Adipose tissue (tissue), 3 donors: Measurements from ENCODE around the gene TFCP2L1. TPM values are rescaled to one million over a fixed set of nuclear protein-coding genes. Genes with fewer than 3 reads are reported as not detected.

Experiments
- H3K27ac ChIP-seq: one replicate; pipeline ENCODE4 v1.5.1; 2013; ENCODE audit warnings: low read depth, low read length
- WGBS, 3 donors: extraction: QIAGEN DNeasy Blood & Tissue Kit; methylation state at CpG; one replicate each; pipeline ENCODE4 v1.1.7; 2013; 5-methylcytosine and 5-hydroxymethylcytosine counted together
- polyA plus RNA-seq, 3 donors: library from polyadenylated mRNA; stranded (reverse); fragments of 200-250 nt; gene quantifications; one replicate each; pipeline ENCODE4 v1.2.3, GENCODE V29; 2013
- donor health status: healthy with polysubstance abuse.
- donor health status: Bipolar disorder and iron deficiency.
- donor health status: healthy.

TFCP2L1 gene
- polyA plus RNA-seq, 3 donors: 1.1 to 1.8 (median 1.6) TPM

DNA sequence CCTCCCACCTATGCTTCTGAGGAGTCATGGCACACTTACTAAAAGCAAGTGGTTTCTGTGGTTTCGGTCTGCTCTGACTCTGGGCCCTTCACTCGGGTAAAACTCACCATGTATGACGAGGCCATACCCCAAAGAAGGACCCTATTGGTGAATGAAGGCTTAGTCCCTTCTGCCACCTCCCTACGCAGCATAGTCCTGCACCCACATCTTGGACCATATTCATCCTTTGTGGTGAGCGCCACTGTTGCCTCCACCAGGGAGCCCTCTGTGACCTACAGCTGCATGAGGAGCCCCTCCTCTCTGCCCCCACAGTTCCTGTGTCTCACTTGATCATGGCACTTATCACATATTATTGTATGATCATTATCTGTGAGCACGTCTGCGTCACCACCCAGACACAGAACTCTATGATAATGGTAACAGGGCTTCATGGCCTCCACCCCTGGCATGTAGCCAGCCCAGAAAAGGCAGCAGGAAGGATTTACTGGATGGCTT lies 113.3 kb downstream of the TFCP2L1 start:
- 78 to 91% (median 87%) methylated on average over 7 of the region's 7 CpGs for WGBS, 3 donors
- H3K27ac ChIP-seq: no peak overlapping the region

- H3K27ac ChIP-seq: no peak overlapping the region
- WGBS, 3 donors: 57 to 94% (median 85%) methylated on average over 1 of the region's 1 CpG
Measured at GRCh38 chr2:121170577-121170976, 114.4 kb downstream of the TFCP2L1 start.

GRCh38 chr2:121167411-121167810 lies 117.6 kb downstream of the TFCP2L1 start:
- 49 to 53% (median 52%) methylated on average over 4 of the region's 4 CpGs for WGBS, 3 donors
- H3K27ac ChIP-seq: no peak overlapping the region

Other genes starting within 250 kb of the TFCP2L1 start
- not detected for gene RNU4ATAC, start 245.7 kb upstream of the TFCP2L1 start, polyA plus RNA-seq